ENCODE measurements around the gene PTPRS. TPM values are rescaled to one million over a fixed set of nuclear protein-coding genes. Genes with fewer than 3 reads are reported as not detected.
"Not testable (repeated sequence)": the region's sequence is repeated elsewhere in the genome, so short reads cannot be mapped to it uniquely, and the experiment has no call there.

Gene PTPRS
- polyA plus RNA-seq (ENCODE audit: insufficient read length in 3 of 3): 10 to 100 TPM; 42.1 to 50.6 (median 45.8) TPM

GRCh38 chr19:5340637-5341447 lies at the start of gene PTPRS:
Gene PTPRS (minus strand): TSS chr19:5340812. CDS start chr19:5286140, 54,672 bp downstream.
- DNase-seq (ENCODE audit: low read depth in 3 of 3, low spot score in 2 of 3): peak; percentile 36 to 56 (median 49)

- DNase-seq (ENCODE audit: low read depth in 3 of 3, low spot score in 2 of 3): no peak
These were observed 48.7 kb upstream of the PTPRS start for GRCh38 chr19:5389353-5389752.

GRCh38 chr19:5387472-5387871 lies 46.9 kb upstream of the PTPRS start:
- no peak for DNase-seq (ENCODE audit: low read depth in 3 of 3, low spot score in 2 of 3)

GRCh38 chr19:5386841-5387240 lies 46.2 kb upstream of the PTPRS start:
- DNase-seq (ENCODE audit: low read depth in 3 of 3, low spot score in 2 of 3): no peak

- not testable (repeated sequence) for DNase-seq (ENCODE audit: low read depth in 3 of 3, low spot score in 2 of 3)
These were observed 40.6 kb upstream of the PTPRS start for GRCh38 chr19:5381197-5381596.

- no peak for DNase-seq (ENCODE audit: low read depth in 3 of 3, low spot score in 2 of 3)
These were observed 39.8 kb upstream of the PTPRS start for GRCh38 chr19:5380215-5380919.

- no peak for DNase-seq (ENCODE audit: low read depth in 3 of 3, low spot score in 2 of 3)
These were observed 36.3 kb upstream of the PTPRS start for GRCh38 chr19:5376928-5377327.

GRCh38 chr19:5372572-5373200 lies 32.1 kb upstream of the PTPRS start:
- no peak for DNase-seq (ENCODE audit: low read depth in 3 of 3, low spot score in 2 of 3)

- no peak for DNase-seq (ENCODE audit: low read depth in 3 of 3, low spot score in 2 of 3)
These were observed 29.4 kb upstream of the PTPRS start for GRCh38 chr19:5369962-5370367.

GRCh38 chr19:5369304-5369703 lies 28.7 kb upstream of the PTPRS start:
- DNase-seq (ENCODE audit: low read depth in 3 of 3, low spot score in 2 of 3): no peak

- DNase-seq (ENCODE audit: low read depth in 3 of 3, low spot score in 2 of 3): no peak
These were observed 27.0 kb upstream of the PTPRS start for GRCh38 chr19:5367530-5368133.

- no peak for DNase-seq (ENCODE audit: low read depth in 3 of 3, low spot score in 2 of 3)
These were observed 25.3 kb upstream of the PTPRS start for GRCh38 chr19:5365905-5366304.

- no peak for DNase-seq (ENCODE audit: low read depth in 3 of 3, low spot score in 2 of 3)
These were observed 24.1 kb upstream of the PTPRS start for GRCh38 chr19:5364674-5365073.

GRCh38 chr19:5361839-5362238 lies 21.2 kb upstream of the PTPRS start:
- not testable (repeated sequence) for DNase-seq (ENCODE audit: low read depth in 3 of 3, low spot score in 2 of 3)

- no peak for DNase-seq (ENCODE audit: low read depth in 3 of 3, low spot score in 2 of 3)
These were observed 20.8 kb upstream of the PTPRS start for GRCh38 chr19:5361407-5361806.

GRCh38 chr19:5360003-5360780 lies 19.6 kb upstream of the PTPRS start:
- no peak for DNase-seq (ENCODE audit: low read depth in 3 of 3, low spot score in 2 of 3)

GRCh38 chr19:5358173-5358800 lies 17.7 kb upstream of the PTPRS start:
- no peak for DNase-seq (ENCODE audit: low read depth in 3 of 3, low spot score in 2 of 3)

- DNase-seq (ENCODE audit: low read depth in 3 of 3, low spot score in 2 of 3): no peak
These were observed 17.0 kb upstream of the PTPRS start for GRCh38 chr19:5357584-5357983.

GRCh38 chr19:5356918-5357317 lies 16.3 kb upstream of the PTPRS start:
- DNase-seq (ENCODE audit: low read depth in 3 of 3, low spot score in 2 of 3): no peak

GRCh38 chr19:5356428-5356827 lies 15.8 kb upstream of the PTPRS start:
- DNase-seq (ENCODE audit: low read depth in 3 of 3, low spot score in 2 of 3): no peak
